Measurements from ENCODE around the gene FGF18.

GRCh38 chr5:171482434-171482730 is 62.9 kb downstream of the FGF18 start:
- TF ChIP-seq FOXM1 (IDR thresholded peaks at IDR 0.05; ENCODE audit: borderline replicate concordance) (no peak), SP1 (IDR thresholded peaks at IDR 0.05) (no peak)
